CD14-positive monocyte (primary cell): ENCODE results near the gene MCC. TPM values are rescaled to one million over a fixed set of nuclear protein-coding genes. Genes with fewer than 3 reads are reported as not detected.
A peak's percentile ranks its signal among the peaks of the same experiment; 100 is the strongest.

ENCODE experiments used
- DNase-seq, 3 donors: peaks; one replicate each; pipeline ENCODE4 v3.0.0-alpha.2; 2011 to 2022
- H2AFZ ChIP-seq: 2 replicates; pipeline ENCODE4 v1.6.0; 2012; ENCODE audit warnings: mild to moderate bottlenecking, low read depth, low read length, inconsistent platforms; ENCODE audit not compliant: insufficient read depth, poor library complexity, severe bottlenecking
- H3K27ac ChIP-seq, 2 donors: 1 replicate in 1 of 2; 2 replicates in 1 of 2; pipeline ENCODE4 v1.5.1; 2012 to 2013; ENCODE audit warnings: low read length in 2 of 2, control low read depth in 1 of 2, inconsistent platforms in 1 of 2, low read depth in 1 of 2, mild to moderate bottlenecking in 1 of 2
- H3K27me3 ChIP-seq, 2 donors: one replicate each; pipeline versions ENCODE4 v1.6.0 to v1.6.1; 2011 to 2013; ENCODE audit warnings: low read length in 2 of 2; ENCODE audit not compliant: control insufficient read depth in 2 of 2, insufficient read depth in 2 of 2
- H3K36me3 ChIP-seq, 2 donors: replicated peaks in 1 of 2; 1 replicate in 1 of 2; 2 replicates in 1 of 2; pipeline versions ENCODE4 v1.5.1 to v1.6.1; 2012 to 2013; ENCODE audit warnings: low read length in 2 of 2, control low read depth in 1 of 2, inconsistent platforms in 1 of 2, mild to moderate bottlenecking in 1 of 2; ENCODE audit not compliant: insufficient read depth in 2 of 2, control insufficient read depth in 1 of 2
- H3K4me1 ChIP-seq, 2 donors: 1 replicate in 1 of 2; 2 replicates in 1 of 2; pipeline versions ENCODE4 v1.5.1 to v1.6.1; 2012 to 2013; ENCODE audit warnings: low read length in 2 of 2, control low read depth in 1 of 2, inconsistent platforms in 1 of 2, mild to moderate bottlenecking in 1 of 2, moderate library complexity in 1 of 2; ENCODE audit not compliant: insufficient read depth in 2 of 2, control insufficient read depth in 1 of 2
- H3K4me2 ChIP-seq: replicated peaks from 2 replicates; pipeline ENCODE3; 2012; ENCODE audit warnings: low read length, moderate library complexity, mild to moderate bottlenecking; ENCODE audit not compliant: poor library complexity, severe bottlenecking; ENCODE audit errors: extremely low read depth
- H3K4me3 ChIP-seq, 3 experiments: fragments of 200-600 bp in 1 of 3; sonication (generic) in 1 of 3; replicated peaks in 1 of 3; 1 replicate in 2 of 3; 2 replicates in 1 of 3; pipeline ENCODE4 v1.5.1; 2011 to 2013; ENCODE audit warnings: low read length in 3 of 3, mild to moderate bottlenecking in 3 of 3, control low read depth in 2 of 3, low read depth in 2 of 3, inconsistent platforms in 1 of 3, moderate library complexity in 1 of 3
- H3K79me2 ChIP-seq: 2 replicates; pipeline ENCODE4 v1.6.0; 2012; ENCODE audit warnings: mild to moderate bottlenecking, control low read depth, inconsistent platforms, low read length, moderate library complexity; ENCODE audit not compliant: insufficient read depth
- H3K9ac ChIP-seq: 2 replicates; pipeline ENCODE4 v1.6.0; 2017; ENCODE audit warnings: low read length, mild to moderate bottlenecking; ENCODE audit not compliant: insufficient read depth, poor library complexity, severe bottlenecking
- H3K9me3 ChIP-seq, 2 donors: replicated peaks in 1 of 2; 1 replicate in 1 of 2; 2 replicates in 1 of 2; pipeline versions ENCODE4 v1.5.1 to v1.6.1; 2012 to 2013; ENCODE audit warnings: low read length in 2 of 2, control low read depth in 1 of 2; ENCODE audit not compliant: control insufficient read depth in 1 of 2, insufficient read depth in 1 of 2
- H4K20me1 ChIP-seq: 2 replicates; pipeline ENCODE4 v1.6.0; 2012; ENCODE audit warnings: mild to moderate bottlenecking, low read length, control low read depth, moderate library complexity; ENCODE audit not compliant: insufficient read depth
- H3K27ac Mint-ChIP-seq, 7 donors: one replicate each; pipeline ENCODE4 v1.8.0; 2020; ENCODE audit warnings: mild to moderate bottlenecking in 7 of 7, mixed read lengths in 7 of 7, moderate library complexity in 6 of 7, inconsistent platforms in 2 of 7
- H3K27me3 Mint-ChIP-seq, 3 donors: one replicate each; pipeline ENCODE4 v1.8.0; 2021 to 2022; ENCODE audit warnings: low read depth in 3 of 3, mild to moderate bottlenecking in 3 of 3, mixed read lengths in 3 of 3, moderate library complexity in 3 of 3, inconsistent platforms in 1 of 3
- H3K36me3 Mint-ChIP-seq, 2 donors: one replicate each; pipeline ENCODE4 v1.8.0; 2020; ENCODE audit warnings: mixed read lengths in 2 of 2, inconsistent platforms in 1 of 2, mild to moderate bottlenecking in 1 of 2
- H3K4me1 Mint-ChIP-seq: one replicate; pipeline ENCODE4 v1.8.0; 2020; ENCODE audit warnings: mild to moderate bottlenecking, mixed read lengths
- H3K4me3 Mint-ChIP-seq, 2 donors: one replicate each; pipeline ENCODE4 v1.8.0; 2020; ENCODE audit warnings: mild to moderate bottlenecking in 2 of 2, mixed read lengths in 2 of 2, moderate library complexity in 1 of 2
- H3K9me3 Mint-ChIP-seq, 7 donors: one replicate each; pipeline ENCODE4 v1.8.0; 2020 to 2022; ENCODE audit warnings: mixed read lengths in 7 of 7, mild to moderate bottlenecking in 6 of 7, moderate library complexity in 6 of 7, inconsistent platforms in 2 of 7
- WGBS: methylation state at CpG from one replicate; pipeline ENCODE4 v1.1.5; 2013; ENCODE audit warnings: missing lambda C conversion rate; ENCODE audit not compliant: insufficient coverage; 5-methylcytosine and 5-hydroxymethylcytosine counted together
- intact Hi-C, 2 donors: fragments of 100-400 bp; cut with micrococcal nuclease; formaldehyde crosslinking; loops; one replicate each; pipeline versions ENCODE4 v1.15.0 to v1.15.1; 2023
- polyA plus RNA-seq, 3 donors: library from polyadenylated mRNA; depleted of rRNA in 1 of 3; unstranded in 2 of 3; stranded (reverse) in 1 of 3; fragments of 300-500 nt in 2 of 3; fragments of >200 nt in 1 of 3; fragmentation: Illumina TruSeq in 2 of 3; gene quantifications; 1 replicate in 2 of 3; 2 replicates in 1 of 3; pipeline ENCODE4 v1.2.3, GENCODE V29; 2012 to 2021
- TF ChIP-seq, protein P1 (sequence below): fragments of 200-600 bp; IDR thresholded peaks from one replicate; pipeline ENCODE4 v1.8.0; 2022; ENCODE audit warnings: antibody characterized with exemption, mild to moderate bottlenecking

Gene MCC
- polyA plus RNA-seq, 3 donors: 0.09 TPM; not detected in 2

GRCh38 chr5:113167985-113168384 is 320.3 kb downstream of the MCC start:
- 100% methylated on average over 1 of the region's 2 CpGs for WGBS
- no peak overlapping the region for H3K4me2 ChIP-seq
- H3K36me3 ChIP-seq: no peaks in the 10 kb centered on the region
- TF ChIP-seq, protein P1, sequence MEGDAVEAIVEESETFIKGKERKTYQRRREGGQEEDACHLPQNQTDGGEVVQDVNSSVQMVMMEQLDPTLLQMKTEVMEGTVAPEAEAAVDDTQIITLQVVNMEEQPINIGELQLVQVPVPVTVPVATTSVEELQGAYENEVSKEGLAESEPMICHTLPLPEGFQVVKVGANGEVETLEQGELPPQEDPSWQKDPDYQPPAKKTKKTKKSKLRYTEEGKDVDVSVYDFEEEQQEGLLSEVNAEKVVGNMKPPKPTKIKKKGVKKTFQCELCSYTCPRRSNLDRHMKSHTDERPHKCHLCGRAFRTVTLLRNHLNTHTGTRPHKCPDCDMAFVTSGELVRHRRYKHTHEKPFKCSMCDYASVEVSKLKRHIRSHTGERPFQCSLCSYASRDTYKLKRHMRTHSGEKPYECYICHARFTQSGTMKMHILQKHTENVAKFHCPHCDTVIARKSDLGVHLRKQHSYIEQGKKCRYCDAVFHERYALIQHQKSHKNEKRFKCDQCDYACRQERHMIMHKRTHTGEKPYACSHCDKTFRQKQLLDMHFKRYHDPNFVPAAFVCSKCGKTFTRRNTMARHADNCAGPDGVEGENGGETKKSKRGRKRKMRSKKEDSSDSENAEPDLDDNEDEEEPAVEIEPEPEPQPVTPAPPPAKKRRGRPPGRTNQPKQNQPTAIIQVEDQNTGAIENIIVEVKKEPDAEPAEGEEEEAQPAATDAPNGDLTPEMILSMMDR: no peak
- H3K36me3 Mint-ChIP-seq: no peaks in the 10 kb centered on the region
- no peak overlapping the region for H3K27ac Mint-ChIP-seq
- no peak overlapping the region for H3K4me3 ChIP-seq
- DNase-seq: no peak
- H3K9me3 Mint-ChIP-seq: no peaks in the 10 kb centered on the region
- H2AFZ ChIP-seq: no peak overlapping the region
- no peaks in the 10 kb centered on the region for H3K4me1 Mint-ChIP-seq
- no peaks in the 10 kb centered on the region for H3K9me3 ChIP-seq
- no peak overlapping the region for H3K4me3 Mint-ChIP-seq
- peaks cover 0 to 19% of the 10 kb centered on the region in 2 donors for H3K27me3 ChIP-seq
- H3K27ac ChIP-seq: no peak overlapping the region
- no peaks in the 10 kb centered on the region for H3K79me2 ChIP-seq
- no peak overlapping the region for H3K9ac ChIP-seq
- peaks cover 5 to 11% (median 8%) of the 10 kb centered on the region in 3 donors for H3K27me3 Mint-ChIP-seq
- no peaks in the 10 kb centered on the region for H4K20me1 ChIP-seq
- intact Hi-C loops: no loop called here
- H3K4me1 ChIP-seq: no peaks in the 10 kb centered on the region

GRCh38 chr5:113166852-113167366 is 321.3 kb downstream of the MCC start:
- no peak overlapping the region for H3K27ac Mint-ChIP-seq
- H3K27me3 Mint-ChIP-seq: peaks cover 5 to 13% (median 12%) of the 10 kb centered on the region in 3 donors
- no peaks in the 10 kb centered on the region for H3K9me3 ChIP-seq
- H3K4me1 Mint-ChIP-seq: no peaks in the 10 kb centered on the region
- H3K4me3 Mint-ChIP-seq: peak overlapping the region in 1 of 2 donors; percentile 23
- H3K4me3 ChIP-seq: no peak overlapping the region
- no peak for DNase-seq
- no peak overlapping the region for H2AFZ ChIP-seq
- H3K4me2 ChIP-seq: no peak overlapping the region
- TF ChIP-seq, protein P1: no peak
- H3K27ac ChIP-seq: no peak overlapping the region
- 100% methylated on average over 2 of the region's 7 CpGs for WGBS
- H3K36me3 Mint-ChIP-seq: no peaks in the 10 kb centered on the region
- H3K4me1 ChIP-seq: no peaks in the 10 kb centered on the region
- H3K79me2 ChIP-seq: no peaks in the 10 kb centered on the region
- intact Hi-C loops: no loop called here
- H3K9ac ChIP-seq: no peak overlapping the region
- peaks cover 0 to 15% of the 10 kb centered on the region in 2 donors for H3K27me3 ChIP-seq
- H3K36me3 ChIP-seq: no peaks in the 10 kb centered on the region
- no peaks in the 10 kb centered on the region for H4K20me1 ChIP-seq
- no peaks in the 10 kb centered on the region for H3K9me3 Mint-ChIP-seq
